Measurements from ENCODE around the gene FAIM. TPM values are rescaled to one million over a fixed set of nuclear protein-coding genes. Genes with fewer than 3 reads are reported as not detected.
"Not testable (repeated sequence)": the region's sequence is repeated elsewhere in the genome, so short reads cannot be mapped to it uniquely, and the experiment has no call there.

The FAIM gene
- total RNA-seq, 1 donor from 2014 or later = 3.7 TPM

GRCh38 chr3:138668107-138668506 lies 59.5 kb downstream of the FAIM start:
- ATAC-seq (no peak), DNase-seq (no peak)
- intact Hi-C loops (cut with micrococcal nuclease) = no loop called here

GRCh38 chr3:138670407-138670806 lies 61.8 kb downstream of the FAIM start:
- ATAC-seq (no peak), DNase-seq (no peak)
- intact Hi-C loops (cut with micrococcal nuclease) = no loop called here

- ATAC-seq (no peak), DNase-seq (no peak)
- intact Hi-C loops (cut with micrococcal nuclease) = no loop called here
Measured at GRCh38 chr3:138673641-138674530, 65.3 kb downstream of the FAIM start.

- ATAC-seq (no peak), DNase-seq (no peak)
- intact Hi-C loops (cut with micrococcal nuclease) = no loop called here
Measured at GRCh38 chr3:138675393-138675792, 66.8 kb downstream of the FAIM start.

GRCh38 chr3:138678086-138678485 lies 69.5 kb downstream of the FAIM start:
- intact Hi-C loops (cut with micrococcal nuclease) = no loop called here
- DNase-seq (no peak), ATAC-seq (no peak)

- ATAC-seq = no peak
- intact Hi-C loops (cut with micrococcal nuclease) = no loop called here
- no peak for DNase-seq
Measured at GRCh38 chr3:138678874-138679392, 70.4 kb downstream of the FAIM start.

- ATAC-seq = peak; percentile 31
- intact Hi-C loops (cut with micrococcal nuclease); DNase-seq: not testable (repeated sequence)
Measured at GRCh38 chr3:138680974-138681373, 72.4 kb downstream of the FAIM start.

GRCh38 chr3:138681463-138682220 lies 73.1 kb downstream of the FAIM start:
- no peak for DNase-seq
- intact Hi-C loops (cut with micrococcal nuclease) = no loop called here
- ATAC-seq = peak; percentile 65

GRCh38 chr3:138682648-138683047 lies 74.1 kb downstream of the FAIM start:
- DNase-seq = no peak
- ATAC-seq = no peak
- intact Hi-C loops (cut with micrococcal nuclease) = no loop called here

Other genes starting within 250 kb of the FAIM start
- 1.2 TPM for gene ESYT3, start 174.2 kb upstream of the FAIM start, total RNA-seq
- gene CEP70, start 14.5 kb upstream of the FAIM start, total RNA-seq = 22.6 TPM
- 33.3 TPM for gene PIK3CB, start 226.2 kb downstream of the FAIM start, total RNA-seq

All from left ventricle myocardium superior (tissue), 1 donor.